PC-9 (cell line): ENCODE results near the gene TOM1L2.

Experiments
- EZH2 ChIP-seq: fragments of 200-600 bp; sonication (generic); IDR thresholded peaks from 2 replicates; pipeline ENCODE4 v1.8.0; 2017; ENCODE audit warnings: antibody characterized with exemption, low read depth
- TF ChIP-seq, protein P1 (sequence below): fragments of 200-600 bp; sonication (generic); conservative IDR thresholded peaks from 2 replicates; pipeline ENCODE4 v1.6.1; 2017; ENCODE audit warnings: mixed run types, antibody characterized with exemption, mild to moderate bottlenecking, moderate library complexity

DNA sequence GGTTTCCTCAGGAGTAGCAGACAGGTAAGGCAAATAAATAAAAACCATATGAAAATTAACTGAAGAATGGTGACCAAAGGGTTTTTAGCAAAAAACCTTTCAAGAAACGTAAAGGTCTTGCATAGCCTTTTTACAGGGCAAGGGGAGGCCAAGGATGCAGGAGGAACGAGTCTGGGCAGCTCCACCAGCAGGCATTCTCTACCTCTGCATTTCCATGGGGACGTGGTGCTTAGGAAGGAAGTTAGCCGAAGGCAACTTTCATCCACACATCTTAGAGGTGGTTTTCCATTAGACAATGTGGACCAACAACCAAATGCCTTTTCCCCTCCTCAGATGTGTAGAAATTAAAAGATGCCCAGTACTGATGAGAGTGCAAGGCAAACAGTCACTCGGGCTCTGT, 20.7 kb downstream of the TOM1L2 start:
- TF ChIP-seq, protein P1, sequence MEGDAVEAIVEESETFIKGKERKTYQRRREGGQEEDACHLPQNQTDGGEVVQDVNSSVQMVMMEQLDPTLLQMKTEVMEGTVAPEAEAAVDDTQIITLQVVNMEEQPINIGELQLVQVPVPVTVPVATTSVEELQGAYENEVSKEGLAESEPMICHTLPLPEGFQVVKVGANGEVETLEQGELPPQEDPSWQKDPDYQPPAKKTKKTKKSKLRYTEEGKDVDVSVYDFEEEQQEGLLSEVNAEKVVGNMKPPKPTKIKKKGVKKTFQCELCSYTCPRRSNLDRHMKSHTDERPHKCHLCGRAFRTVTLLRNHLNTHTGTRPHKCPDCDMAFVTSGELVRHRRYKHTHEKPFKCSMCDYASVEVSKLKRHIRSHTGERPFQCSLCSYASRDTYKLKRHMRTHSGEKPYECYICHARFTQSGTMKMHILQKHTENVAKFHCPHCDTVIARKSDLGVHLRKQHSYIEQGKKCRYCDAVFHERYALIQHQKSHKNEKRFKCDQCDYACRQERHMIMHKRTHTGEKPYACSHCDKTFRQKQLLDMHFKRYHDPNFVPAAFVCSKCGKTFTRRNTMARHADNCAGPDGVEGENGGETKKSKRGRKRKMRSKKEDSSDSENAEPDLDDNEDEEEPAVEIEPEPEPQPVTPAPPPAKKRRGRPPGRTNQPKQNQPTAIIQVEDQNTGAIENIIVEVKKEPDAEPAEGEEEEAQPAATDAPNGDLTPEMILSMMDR = no peak
- no peak for TF ChIP-seq EZH2
